HCT116 (cell line): ENCODE data around the gene IL3RA. TPM values are rescaled to one million over a fixed set of nuclear protein-coding genes. Genes with fewer than 3 reads are reported as not detected.

ENCODE experiments used
- ATAC-seq: fragments of 200-7000 bp; cut with Tn5 transposase; 2 replicates; pipeline ENCODE4 v1.9.1; 2020; ENCODE audit warnings: mild to moderate bottlenecking, moderate library complexity
- BruUV-seq: library from RNA; stranded (reverse); fragments of 400-500 nt; replicated peaks from 2 replicates; lab custom pipeline; 2021; lab: Mats Ljungman, UMichigan
- CTCF ChIA-PET: fragments of 300-600 bp; sonication (Branson Sonifier 250); formaldehyde crosslinking; loops from one replicate; lab custom pipeline; 2021; ENCODE audit warnings: antibody characterized with exemption; lab: Charles Lee
- POLR2A ChIA-PET: fragments of 300-600, 350-600 bp; sonication (Branson Sonifier 250); formaldehyde crosslinking; loops from one replicate; lab custom pipeline; 2021; ENCODE audit warnings: antibody characterized with exemption; lab: Charles Lee
- RAD21 ChIA-PET, 2 experiments: fragments of 300-600 bp; sonication (Branson Sonifier 250); formaldehyde crosslinking; loops; one replicate each; lab custom pipeline; 2023; ENCODE audit warnings: low total read pairs in 2 of 2; ENCODE audit not compliant: uncharacterized antibody in 2 of 2, unreplicated experiment in 2 of 2, low non-redundant PET in 1 of 2; lab: Charles Lee
- DNase-seq: peaks from one replicate; pipeline ENCODE4 v3.0.0-alpha.2; 2010; ENCODE audit warnings: low read depth, low spot score
- H2AFZ ChIP-seq: fragments of 200-600 bp; shearing (Covaris generic), sonication (generic); 2 replicates; pipeline ENCODE4 v1.6.1; 2017; ENCODE audit warnings: low read depth, mixed run types, mixed read lengths, antibody characterized with exemption, low read length; ENCODE audit not compliant: poor library complexity, severe bottlenecking
- H3K27ac ChIP-seq: 2 replicates; pipeline ENCODE4 v1.5.1; 2012; ENCODE audit warnings: low read depth, low read length
- H3K27me3 ChIP-seq: fragments of 200-600 bp; sonication (generic); 2 replicates; pipeline ENCODE4 v1.6.1; 2016; ENCODE audit warnings: mixed run types, low read length, mixed read lengths; ENCODE audit not compliant: insufficient read depth
- H3K36me3 ChIP-seq, 2 experiments: fragments of 200-500 bp in 1 of 2; fragments of 200-600 bp in 1 of 2; sonication (Bioruptor generic) in 1 of 2; sonication (generic) in 1 of 2; 2 replicates each; pipeline versions ENCODE4 v1.5.1 to v1.6.1; 2014 to 2016; ENCODE audit warnings: low read length in 2 of 2, inconsistent platforms in 1 of 2, mixed read lengths in 1 of 2, mixed run types in 1 of 2; ENCODE audit not compliant: insufficient read depth in 2 of 2, control insufficient read depth in 1 of 2
- H3K4me1 ChIP-seq, 2 experiments: fragments of 200-600 bp in 1 of 2; sonication (generic) in 1 of 2; 2 replicates each; pipeline versions ENCODE4 v1.5.1 to v1.6.1; 2012 to 2017; ENCODE audit warnings: low read length in 2 of 2, inconsistent platforms in 1 of 2, mild to moderate bottlenecking in 1 of 2, mixed read lengths in 1 of 2, mixed run types in 1 of 2, moderate library complexity in 1 of 2; ENCODE audit not compliant: insufficient read depth in 2 of 2, control insufficient read depth in 1 of 2
- H3K4me2 ChIP-seq: fragments of 200-600 bp; sonication (generic); 2 replicates; pipeline ENCODE4 v1.6.1; 2017; ENCODE audit warnings: mixed run types, low read length, mixed read lengths
- H3K4me3 ChIP-seq, 2 experiments: fragments of 200-600 bp in 1 of 2; sonication (generic) in 1 of 2; replicated peaks in 1 of 2; 2 replicates each; pipeline ENCODE4 v1.5.1; 2011 to 2016; ENCODE audit warnings: low read length in 2 of 2, control low read depth in 1 of 2, low read depth in 1 of 2, mild to moderate bottlenecking in 1 of 2, mixed read lengths in 1 of 2, mixed run types in 1 of 2
- H3K79me2 ChIP-seq: fragments of 200-600 bp; sonication (generic); 2 replicates; pipeline ENCODE4 v1.6.1; 2017; ENCODE audit warnings: mild to moderate bottlenecking, mixed run types, low read length, moderate library complexity, mixed read lengths; ENCODE audit not compliant: insufficient read depth
- H3K9ac ChIP-seq: fragments of 200-600 bp; sonication (generic); 2 replicates; pipeline ENCODE4 v1.6.1; 2016; ENCODE audit warnings: low read length, mixed read lengths
- H3K9me2 ChIP-seq: fragments of 200-600 bp; sonication (generic), shearing (Covaris generic); 2 replicates; pipeline ENCODE4 v1.6.1; 2017; ENCODE audit warnings: mixed run types, mild to moderate bottlenecking, moderate library complexity; ENCODE audit not compliant: insufficient read depth
- H3K9me3 ChIP-seq, 2 experiments: fragments of 200-500 bp in 1 of 2; fragments of 200-600 bp in 1 of 2; sonication (Bioruptor generic) in 1 of 2; sonication (generic) in 1 of 2; 2 replicates each; pipeline ENCODE4 v1.6.1; 2014 to 2017; ENCODE audit warnings: low read length in 2 of 2, mixed read lengths in 2 of 2, inconsistent platforms in 1 of 2, low read depth in 1 of 2, mild to moderate bottlenecking in 1 of 2, mixed run types in 1 of 2, moderate library complexity in 1 of 2; ENCODE audit not compliant: control insufficient read depth in 1 of 2, insufficient read depth in 1 of 2
- H4K20me1 ChIP-seq: fragments of 200-600 bp; sonication (generic), shearing (Covaris generic); 2 replicates; pipeline ENCODE4 v1.6.1; 2017; ENCODE audit warnings: mixed run types, mild to moderate bottlenecking, moderate library complexity; ENCODE audit not compliant: insufficient read depth
- CEBPB ChIP-seq: IDR thresholded peaks from 2 replicates; pipeline ENCODE4 v1.6.1; 2012; ENCODE audit warnings: low read depth
- EZH2phosphoT487 ChIP-seq: fragments of 200-600 bp; IDR thresholded peaks from 2 replicates; pipeline ENCODE4 v1.6.1; 2018; ENCODE audit warnings: antibody characterized with exemption, borderline replicate concordance
- FOSL1 ChIP-seq: IDR thresholded peaks from 2 replicates; pipeline ENCODE4 v1.6.1; 2012; ENCODE audit warnings: low read depth
- JUND ChIP-seq: IDR thresholded peaks from 2 replicates; pipeline ENCODE4 v1.6.1; 2012
- POLR2A ChIP-seq: IDR thresholded peaks from 2 replicates; pipeline ENCODE4 v1.7.0; 2011; ENCODE audit warnings: borderline replicate concordance; ENCODE audit not compliant: insufficient read depth, insufficient read length; ENCODE audit errors: extremely low read depth
- POLR2AphosphoS5 ChIP-seq: IDR thresholded peaks from 2 replicates; pipeline ENCODE4 v1.6.1; 2011; ENCODE audit warnings: mild to moderate bottlenecking, low read depth, low read length, moderate library complexity
- RAD21 ChIP-seq: IDR thresholded peaks from 2 replicates; pipeline ENCODE4 v1.6.1; 2012; ENCODE audit warnings: low read depth, mild to moderate bottlenecking
- SP1 ChIP-seq: IDR thresholded peaks from 2 replicates; pipeline ENCODE4 v1.6.1; 2012; ENCODE audit warnings: low read depth
- SRF ChIP-seq: IDR thresholded peaks from 2 replicates; pipeline ENCODE4 v1.6.1; 2012; ENCODE audit warnings: low read depth
- TCF7L2 ChIP-seq: IDR thresholded peaks from 2 replicates; pipeline ENCODE4 v1.7.0; 2011; ENCODE audit warnings: borderline replicate concordance, inconsistent platforms; ENCODE audit not compliant: insufficient read depth, insufficient read length; ENCODE audit errors: extremely low read depth
- ZNF274 ChIP-seq: fragments of 200-500 bp; sonication (Bioruptor generic); IDR thresholded peaks from 2 replicates; pipeline ENCODE4 v1.6.1; 2014; ENCODE audit warnings: mild to moderate bottlenecking, low read depth, low read length, inconsistent platforms
- intact Hi-C: fragments of 100-400 bp; cut with micrococcal nuclease; formaldehyde crosslinking; loops from 2 replicates; pipeline ENCODE4 v1.10.0; 2022
- total RNA-seq: library from RNA; stranded (reverse); gene quantifications from one replicate; pipeline ENCODE4 v1.2.1, GENCODE V29; 2021; ENCODE audit not compliant: unreplicated experiment
- TF ChIP-seq, protein P1 (sequence below): IDR thresholded peaks from 2 replicates; pipeline ENCODE4 v1.6.1; 2011; ENCODE audit warnings: mild to moderate bottlenecking, low read length, moderate library complexity; ENCODE audit not compliant: insufficient replicate concordance; ENCODE audit errors: extremely low read depth
- TF ChIP-seq, protein P2 (sequence below), 3 experiments: fragments of 200-600 bp in 1 of 3; sonication (generic) in 1 of 3; IDR thresholded peaks in 2 of 3; conservative IDR thresholded peaks in 1 of 3; 2 replicates each; pipeline ENCODE4 v1.5.1; 2012 to 2017; ENCODE audit warnings: low read depth in 2 of 3, low read length in 2 of 3, antibody characterized with exemption in 1 of 3, borderline replicate concordance in 1 of 3, control low read depth in 1 of 3, mild to moderate bottlenecking in 1 of 3, mixed read lengths in 1 of 3, mixed run types in 1 of 3, moderate library complexity in 1 of 3; ENCODE audit not compliant: insufficient read depth in 1 of 3

IL3RA gene
- total RNA-seq, 1 experiment from 2014 or later, result not detected

DNA sequence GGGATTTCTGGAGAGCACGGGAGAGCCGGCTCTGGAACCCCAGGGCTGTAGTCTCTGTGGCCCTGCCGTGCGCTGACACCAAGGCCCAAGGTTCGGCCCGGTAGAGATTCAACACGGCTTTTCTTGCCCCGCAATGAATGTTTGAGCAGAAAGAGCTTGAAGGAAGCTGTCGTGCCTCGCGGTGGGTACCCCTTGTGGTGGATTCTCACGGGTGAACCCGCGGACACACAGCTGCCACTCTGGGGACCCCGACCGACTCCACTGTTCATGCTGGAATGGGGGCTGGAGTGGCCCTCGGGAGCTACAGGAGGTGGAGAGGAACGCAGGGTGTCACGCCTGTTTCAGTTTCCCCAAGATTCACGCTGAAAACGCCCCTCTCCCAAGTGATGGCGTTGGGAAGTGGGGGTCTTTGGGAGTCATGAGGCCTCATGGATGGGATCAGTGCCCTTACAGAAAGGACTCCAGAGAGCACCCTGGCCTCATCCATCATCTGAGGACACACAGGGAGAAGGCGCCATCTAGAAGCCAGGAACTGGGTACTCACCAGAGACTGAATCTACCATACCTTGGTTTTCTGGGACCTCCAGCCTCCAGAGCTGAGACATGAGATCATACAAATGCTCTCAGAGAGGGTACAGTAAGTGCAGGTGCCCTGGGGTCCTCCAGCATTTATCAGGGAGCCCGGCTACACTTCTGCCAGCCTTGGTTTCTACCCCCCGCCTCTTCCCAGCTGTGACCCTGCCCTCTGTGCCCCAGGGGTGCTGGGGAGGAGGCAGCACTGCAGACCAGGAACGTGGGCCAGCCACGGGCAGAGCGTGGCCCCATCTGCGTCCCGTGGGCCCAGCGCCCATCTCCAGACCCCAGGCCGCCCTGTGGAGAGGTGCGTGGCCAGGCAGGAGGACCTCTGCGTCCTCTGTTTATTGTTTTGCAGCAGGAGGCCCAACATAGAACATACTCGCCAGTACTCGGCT is 49.0 kb downstream of the IL3RA start:
- CTCF ChIA-PET, result no interaction called here
- no peak overlapping the region for H3K4me3 ChIP-seq
- BruUV-seq, result no TSS peak
- H3K4me2 ChIP-seq, result no peak overlapping the region
- H4K20me1 ChIP-seq, result peaks cover 4% of the 10 kb centered on the region; the same call in 1 of the 2 replicates
- no peaks in the 10 kb centered on the region for H3K9me3 ChIP-seq
- H3K27ac ChIP-seq, result no peak overlapping the region
- no peak for ATAC-seq
- RAD21 ChIA-PET, result no interaction called here
- H3K9ac ChIP-seq, result no peak overlapping the region
- peaks cover 4 to 45% of the 10 kb centered on the region in 2 experiments; a peak in 3 of 4 replicates for H3K4me1 ChIP-seq
- intact Hi-C loops, result no loop called here
- H3K36me3 ChIP-seq, result peaks cover 8 to 44% of the 10 kb centered on the region in 2 experiments
- no peak for DNase-seq
- no peak overlapping the region for H2AFZ ChIP-seq
- H3K27me3 ChIP-seq, result no peaks in the 10 kb centered on the region
- peaks cover 40% of the 10 kb centered on the region for H3K79me2 ChIP-seq
- POLR2A ChIA-PET, result no interaction called here
- TF ChIP-seq TCF7L2 (no peak), EZH2phosphoT487 (no peak), RAD21 (no peak), JUND (no peak), SP1 (no peak), FOSL1 (no peak), POLR2AphosphoS5 (no peak), ZNF274 (no peak), CEBPB (no peak), SRF (no peak), POLR2A (no peak)
- TF ChIP-seq, protein P1, sequence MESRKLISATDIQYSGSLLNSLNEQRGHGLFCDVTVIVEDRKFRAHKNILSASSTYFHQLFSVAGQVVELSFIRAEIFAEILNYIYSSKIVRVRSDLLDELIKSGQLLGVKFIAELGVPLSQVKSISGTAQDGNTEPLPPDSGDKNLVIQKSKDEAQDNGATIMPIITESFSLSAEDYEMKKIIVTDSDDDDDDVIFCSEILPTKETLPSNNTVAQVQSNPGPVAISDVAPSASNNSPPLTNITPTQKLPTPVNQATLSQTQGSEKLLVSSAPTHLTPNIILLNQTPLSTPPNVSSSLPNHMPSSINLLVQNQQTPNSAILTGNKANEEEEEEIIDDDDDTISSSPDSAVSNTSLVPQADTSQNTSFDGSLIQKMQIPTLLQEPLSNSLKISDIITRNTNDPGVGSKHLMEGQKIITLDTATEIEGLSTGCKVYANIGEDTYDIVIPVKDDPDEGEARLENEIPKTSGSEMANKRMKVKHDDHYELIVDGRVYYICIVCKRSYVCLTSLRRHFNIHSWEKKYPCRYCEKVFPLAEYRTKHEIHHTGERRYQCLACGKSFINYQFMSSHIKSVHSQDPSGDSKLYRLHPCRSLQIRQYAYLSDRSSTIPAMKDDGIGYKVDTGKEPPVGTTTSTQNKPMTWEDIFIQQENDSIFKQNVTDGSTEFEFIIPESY, result no peak
- TF ChIP-seq, protein P2, sequence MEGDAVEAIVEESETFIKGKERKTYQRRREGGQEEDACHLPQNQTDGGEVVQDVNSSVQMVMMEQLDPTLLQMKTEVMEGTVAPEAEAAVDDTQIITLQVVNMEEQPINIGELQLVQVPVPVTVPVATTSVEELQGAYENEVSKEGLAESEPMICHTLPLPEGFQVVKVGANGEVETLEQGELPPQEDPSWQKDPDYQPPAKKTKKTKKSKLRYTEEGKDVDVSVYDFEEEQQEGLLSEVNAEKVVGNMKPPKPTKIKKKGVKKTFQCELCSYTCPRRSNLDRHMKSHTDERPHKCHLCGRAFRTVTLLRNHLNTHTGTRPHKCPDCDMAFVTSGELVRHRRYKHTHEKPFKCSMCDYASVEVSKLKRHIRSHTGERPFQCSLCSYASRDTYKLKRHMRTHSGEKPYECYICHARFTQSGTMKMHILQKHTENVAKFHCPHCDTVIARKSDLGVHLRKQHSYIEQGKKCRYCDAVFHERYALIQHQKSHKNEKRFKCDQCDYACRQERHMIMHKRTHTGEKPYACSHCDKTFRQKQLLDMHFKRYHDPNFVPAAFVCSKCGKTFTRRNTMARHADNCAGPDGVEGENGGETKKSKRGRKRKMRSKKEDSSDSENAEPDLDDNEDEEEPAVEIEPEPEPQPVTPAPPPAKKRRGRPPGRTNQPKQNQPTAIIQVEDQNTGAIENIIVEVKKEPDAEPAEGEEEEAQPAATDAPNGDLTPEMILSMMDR (IDR thresholded peaks at IDR 0.05 in 2 of 3, conservative IDR thresholded peaks at IDR 0.05 in 1 of 3; ENCODE audit: borderline replicate concordance in 1 of 3, insufficient read depth in 1 of 3, low read depth in 2 of 3, low read length in 2 of 3), result no peak
- no peaks in the 10 kb centered on the region for H3K9me2 ChIP-seq
